Measurements from ENCODE around the gene ULBP3. TPM values are rescaled to one million over a fixed set of nuclear protein-coding genes. Genes with fewer than 3 reads are reported as not detected.
A peak's percentile ranks its signal among the peaks of the same experiment; 100 is the strongest.

ULBP3 gene
- total and polyA plus RNA-seq, 9 of the 15 experiments (the other 6 are each of a cell fraction or from before 2014, with no cell fraction given) = 0.25 to 0.33 TPM; not detected in 7

GRCh38 chr6:150028799-150029198 is 40.1 kb downstream of the ULBP3 start:
- intact Hi-C loops (cut with micrococcal nuclease) (no loop called here), in situ Hi-C loops (cut with MboI) (no loop called here)
- POLR2A ChIA-PET = interaction anchor here (0.7 kb wide), 1 partner anchor 593 kb away, joined by 3 read pairs; no protein-coding TSS in a partner anchor
- FAIRE-seq = no peak
- ATAC-seq = no peak
- Histone ChIP-seq H3K79me2 (ENCODE audit: control insufficient read depth, insufficient read depth, low read length) (no peaks in the 10 kb centered on the region), H3K9me1 (ENCODE audit: control insufficient read depth, insufficient read depth, low read length) (peaks cover 4% of the 10 kb centered on the region), H3K4me3 (no peak overlapping the region), H3K27ac (ENCODE audit: extremely low read depth, low read depth, low read length) (no peak overlapping the region), H3K4me2 (ENCODE audit: insufficient read depth, low read length) (no peak overlapping the region), H3K36me3 (ENCODE audit: control insufficient read depth, insufficient read depth, low read length) (no peaks in the 10 kb centered on the region), H3K4me1 (replicated peaks in 1 of 2; ENCODE audit: control insufficient read depth in 2 of 2, insufficient read depth in 2 of 2, low read length in 2 of 2) (peaks cover 0 to 9% of the 10 kb centered on the region in 2 experiments; a peak in 1 of 5 replicates), H3K27me3 (ENCODE audit: control insufficient read depth in 2 of 2, insufficient read depth in 2 of 2, low read length in 2 of 2) (peaks cover 39 to 87% of the 10 kb centered on the region in 2 experiments), H3K9ac (ENCODE audit: insufficient read depth in 1 of 2, low read depth in 2 of 2, low read length in 2 of 2) (0 out of 4 replicates have a peak overlapping the region, but pooled peaks of 1 of the 2 experiments have one; percentile 12), H4K20me1 (replicated peaks; ENCODE audit: control insufficient read depth, insufficient read depth, low read length) (0 out of 2 replicates have a peak, but pooled peaks cover 3% of the 10 kb centered on the region), H2AFZ (ENCODE audit: low read depth, low read length) (no peak overlapping the region), H3K9me3 (replicated peaks; ENCODE audit: control insufficient read depth, insufficient read depth, low read depth, low read length) (no peaks in the 10 kb centered on the region)
- CTCF ChIA-PET (ENCODE audit: low intra/inter-chr PET ratio) = no interaction called here
- no peak for DNase-seq (ENCODE audit: extremely low read depth in 1 of 4, low spot score in 3 of 4)
- WGBS (ENCODE audit: insufficient coverage, low coverage, missing lambda C conversion rate) = 3% methylated on average over 7 of the region's 8 CpGs
- no TSS peak for BruUV-seq (replicated peaks)
- TF ChIP-seq ZNF436 (CRISPR knock-in tag; IDR thresholded peaks at IDR 0.05) (no peak), HES1 (IDR thresholded peaks at IDR 0.05; ENCODE audit: low read depth) (no peak), MBD1 (CRISPR knock-in tag; IDR thresholded peaks at IDR 0.05) (no peak), L3MBTL2 (IDR thresholded peaks at IDR 0.05) (no peak), ZBTB33 (CRISPR knock-in tag; IDR thresholded peaks at IDR 0.05) (no peak), GATAD2B (IDR thresholded peaks at IDR 0.05; ENCODE audit: borderline replicate concordance) (no peak), SUPT5H (IDR thresholded peaks at IDR 0.05) (no peak), PHB2 (IDR thresholded peaks at IDR 0.05; ENCODE audit: low read depth) (no peak), ILF3 (IDR thresholded peaks at IDR 0.05; ENCODE audit: borderline replicate concordance) (no peak), ZNF780A (CRISPR knock-in tag; IDR thresholded peaks at IDR 0.05) (no peak), HLTF (IDR thresholded peaks at IDR 0.05) (no peak), HINFP (tag; conservative IDR thresholded peaks at IDR 0.05; ENCODE audit: low read depth) (no peak), FOSL1 (tag; conservative IDR thresholded peaks at IDR 0.05) (no peak)
